GM21526 (cell line): ENCODE data around the gene RTN4.

ENCODE experiments used
- ATAC-seq: cut with Tn5 transposase; IDR thresholded peaks from one replicate; pipeline ENCODE4 v1.9.1; 2021; ENCODE audit warnings: moderate library complexity; ENCODE audit not compliant: unreplicated experiment, low FRiP score

The RTN4 gene

DNA sequence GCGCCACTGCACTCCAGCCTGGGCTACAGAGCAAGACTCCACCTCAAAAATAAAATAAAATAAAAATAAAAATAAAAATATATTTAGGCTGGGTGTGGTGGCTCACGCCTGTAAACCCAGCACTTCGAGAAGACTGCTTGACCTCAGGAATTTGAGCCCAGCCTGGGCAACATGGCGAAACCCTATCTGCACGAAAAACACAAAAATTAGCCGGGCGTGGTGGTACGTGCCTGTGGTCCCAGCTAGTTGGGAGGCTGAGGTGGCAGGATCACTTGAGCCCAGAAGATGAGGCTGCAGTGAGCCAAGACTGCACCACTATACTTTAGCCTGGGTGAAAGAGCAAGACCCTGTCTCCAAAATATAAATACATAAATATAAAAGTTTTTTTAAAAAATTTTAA lies 6.4 kb downstream of the RTN4 start:
- ATAC-seq = no peak

DNA sequence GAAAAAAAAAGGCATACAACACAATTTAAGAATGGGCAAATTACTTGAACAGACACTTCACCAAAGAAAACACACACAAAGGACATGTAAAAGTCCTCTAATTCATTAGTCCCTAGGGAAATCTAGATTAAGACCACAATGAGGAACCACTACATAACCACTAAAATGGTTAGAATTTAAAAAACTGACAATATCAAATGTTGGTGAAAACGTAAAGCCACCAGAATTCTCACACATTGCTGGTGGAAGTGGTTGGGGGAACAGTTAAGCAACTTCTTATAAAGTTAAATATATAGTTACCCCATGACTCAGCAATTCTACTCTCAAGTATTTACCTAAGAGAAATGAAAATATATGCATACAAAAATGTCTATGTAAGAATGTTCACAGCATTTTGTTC lies 11.8 kb downstream of the RTN4 start:
- no peak for ATAC-seq

DNA sequence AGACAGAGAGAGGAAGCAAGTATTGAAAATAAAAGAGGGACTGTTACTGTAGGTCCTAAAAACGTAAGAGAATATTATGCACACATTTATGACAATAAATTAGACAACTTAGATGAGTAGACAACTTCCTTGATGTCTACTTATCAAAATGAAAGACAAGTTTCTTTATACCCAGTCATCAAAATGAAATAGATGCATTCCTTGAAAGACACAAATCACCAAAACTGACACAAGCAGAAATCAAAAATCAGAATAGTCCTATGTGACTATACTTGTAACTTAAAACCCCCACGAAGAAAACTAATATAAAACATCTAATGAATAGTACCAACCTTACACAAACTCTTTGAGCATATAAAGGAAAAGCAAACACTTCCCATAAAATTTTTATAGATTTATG lies 14.5 kb downstream of the RTN4 start:
- no peak for ATAC-seq

DNA sequence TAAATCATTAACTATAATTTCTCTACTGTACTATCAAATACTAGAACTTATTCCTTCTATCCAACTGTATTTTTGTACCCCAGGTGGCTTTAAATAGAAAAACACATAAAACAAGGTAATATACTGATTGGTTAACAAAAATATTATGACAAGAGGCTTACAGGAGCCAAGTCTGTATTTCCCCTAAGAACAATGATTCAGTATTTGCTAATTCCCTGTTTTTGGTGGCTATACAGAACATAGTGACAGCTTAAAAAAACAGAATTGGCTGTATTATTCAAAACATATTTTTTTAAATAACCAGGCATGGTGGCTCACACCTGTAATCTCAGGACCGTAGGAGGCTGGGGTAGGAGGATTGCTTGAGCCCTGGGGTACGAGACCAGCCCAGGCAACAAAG lies 16.3 kb downstream of the RTN4 start:
- ATAC-seq = no peak

DNA sequence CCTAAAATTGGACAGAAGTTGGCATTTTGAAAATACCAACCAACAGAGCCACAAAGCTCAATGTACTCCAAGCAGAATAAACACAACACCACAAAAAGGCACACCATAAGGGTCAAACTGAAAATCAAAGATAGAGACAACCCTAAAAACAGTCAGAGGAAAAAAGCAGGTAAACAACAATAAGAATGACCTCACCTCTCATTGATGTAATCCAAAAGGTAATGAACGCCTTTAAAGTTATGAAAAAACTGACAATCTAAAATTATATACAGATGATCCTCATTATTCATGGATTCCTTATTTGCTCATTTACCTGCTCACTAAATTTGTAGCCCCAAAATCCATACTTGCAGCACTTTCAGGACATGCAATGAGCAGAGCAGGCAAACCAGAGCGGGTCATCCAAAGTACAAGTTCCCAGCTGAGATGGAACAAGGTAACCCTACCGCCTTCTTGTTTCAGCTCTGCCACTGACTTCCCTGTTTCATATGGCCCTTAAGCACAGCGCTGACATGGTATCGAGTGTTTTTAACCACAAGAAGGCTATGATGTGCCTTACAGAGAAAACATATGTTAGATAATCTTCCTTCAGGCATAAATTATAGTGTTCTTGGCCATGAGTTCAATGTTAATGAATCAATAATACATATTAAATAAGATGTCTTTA lies 17.0 kb downstream of the RTN4 start:
- ATAC-seq = peak; percentile 96

DNA sequence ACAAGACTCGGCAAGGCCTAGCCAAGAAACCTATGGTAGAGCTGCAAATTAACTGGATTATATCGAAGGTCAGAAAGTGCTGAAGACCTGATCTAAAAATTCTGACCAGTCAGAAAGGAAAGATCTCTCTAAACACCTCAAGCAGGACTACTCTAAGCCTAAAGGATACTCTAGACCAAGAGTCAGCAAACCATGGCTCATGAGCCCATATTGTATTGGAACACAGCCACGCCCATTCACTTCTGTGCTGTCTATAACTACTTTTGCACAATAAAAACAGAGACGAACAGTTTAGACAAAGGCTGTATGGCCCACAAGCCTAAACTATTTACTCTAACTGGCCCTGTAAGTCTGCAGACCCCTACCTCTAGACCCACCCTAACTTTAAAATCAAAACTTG lies 18.7 kb downstream of the RTN4 start:
- no peak for ATAC-seq

DNA sequence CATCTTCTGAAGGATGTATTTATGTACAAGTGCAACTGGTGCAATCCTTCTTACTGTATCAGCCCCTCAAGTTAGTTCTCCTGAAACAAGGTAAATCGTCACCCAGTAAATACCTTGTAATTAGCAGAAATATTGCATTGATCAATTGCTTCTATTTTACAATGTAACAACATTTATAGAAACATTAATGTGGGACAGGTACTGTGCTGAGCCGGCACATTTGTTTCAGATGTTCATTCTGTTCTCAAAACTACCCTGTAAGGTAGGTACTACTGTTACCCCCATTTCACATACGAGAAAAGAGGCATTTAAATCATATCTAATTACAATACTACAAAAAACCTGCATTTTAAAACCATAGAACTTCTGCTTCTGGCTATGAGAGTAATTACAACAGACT lies 19.5 kb downstream of the RTN4 start:
- no peak for ATAC-seq

DNA sequence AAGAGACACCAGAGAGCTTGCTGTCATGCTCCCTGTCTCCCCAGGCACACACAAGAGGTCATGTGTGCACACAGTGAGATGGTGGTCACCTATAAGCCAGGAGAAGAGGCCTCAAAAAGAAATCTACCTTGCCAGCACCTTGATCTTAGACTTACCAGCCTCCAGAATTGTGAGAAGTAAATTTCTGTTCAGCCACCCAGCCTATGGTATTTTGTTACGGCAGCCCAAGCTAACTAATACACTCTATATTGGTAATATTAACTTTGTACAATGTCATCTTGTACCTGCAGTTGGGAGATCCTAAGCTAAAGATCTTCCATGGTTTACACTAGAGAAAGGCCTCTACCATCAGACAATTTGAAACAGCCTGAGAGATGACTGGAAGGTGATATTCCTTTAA lies 21.2 kb downstream of the RTN4 start:
- ATAC-seq = no peak

DNA sequence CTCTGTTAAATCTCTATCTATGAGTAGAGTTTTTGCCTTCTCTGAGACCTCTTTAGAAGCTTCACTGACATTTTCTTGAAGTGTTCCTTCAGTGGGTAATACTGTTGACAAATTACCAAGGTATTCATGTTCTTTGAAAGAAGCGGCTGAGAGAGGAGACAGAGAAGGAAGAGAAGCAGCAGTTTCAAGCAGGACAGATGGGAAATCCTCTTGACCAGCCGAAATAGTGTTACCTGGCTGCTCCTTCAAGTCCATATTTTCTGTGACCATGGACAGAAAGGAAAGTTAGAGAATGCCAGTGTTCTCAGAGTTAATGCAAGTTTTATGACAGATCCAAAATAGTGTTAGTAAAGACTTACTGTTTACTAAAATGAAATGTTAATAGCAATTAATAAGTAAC lies 23.0 kb downstream of the RTN4 start:
- ATAC-seq = no peak

DNA sequence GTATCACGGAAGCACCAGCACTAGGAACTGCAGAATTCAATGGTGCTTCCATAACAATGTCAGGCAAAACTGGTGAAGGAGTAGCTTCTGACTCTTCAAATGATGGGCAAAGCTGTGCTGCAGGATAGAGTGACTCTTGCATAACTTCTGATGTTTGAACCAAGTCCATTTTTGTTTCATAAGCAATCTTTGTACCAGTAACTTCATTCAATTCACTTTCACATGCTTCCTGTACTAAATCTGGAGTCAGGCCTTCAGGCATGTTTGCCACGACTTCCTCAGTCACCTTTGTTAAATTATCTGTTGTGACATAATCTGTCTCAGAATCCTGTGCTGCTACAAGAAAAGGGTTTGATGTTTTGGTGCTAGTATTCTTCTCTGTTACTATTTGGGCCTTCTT lies 24.0 kb downstream of the RTN4 start:
- no peak for ATAC-seq

DNA sequence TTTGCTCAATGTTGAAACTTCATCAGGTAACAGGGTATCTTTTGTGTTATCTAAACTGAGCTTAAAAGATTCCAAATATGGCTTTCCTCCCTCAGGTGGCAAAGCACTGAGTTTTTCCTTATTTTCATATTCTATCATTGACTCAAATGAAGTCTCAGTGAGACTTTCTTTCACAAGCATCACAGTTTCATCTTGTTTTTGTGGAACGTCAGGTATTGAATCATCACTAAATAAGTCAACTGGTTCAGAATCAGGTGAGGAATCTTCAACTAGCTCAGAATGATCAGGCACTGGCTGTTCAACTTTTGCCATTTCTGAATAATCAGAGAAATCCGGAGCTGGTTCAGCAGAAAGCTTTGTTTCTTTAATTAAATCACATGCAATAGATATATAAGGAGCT lies 24.6 kb downstream of the RTN4 start:
- peak; percentile 39 for ATAC-seq

DNA sequence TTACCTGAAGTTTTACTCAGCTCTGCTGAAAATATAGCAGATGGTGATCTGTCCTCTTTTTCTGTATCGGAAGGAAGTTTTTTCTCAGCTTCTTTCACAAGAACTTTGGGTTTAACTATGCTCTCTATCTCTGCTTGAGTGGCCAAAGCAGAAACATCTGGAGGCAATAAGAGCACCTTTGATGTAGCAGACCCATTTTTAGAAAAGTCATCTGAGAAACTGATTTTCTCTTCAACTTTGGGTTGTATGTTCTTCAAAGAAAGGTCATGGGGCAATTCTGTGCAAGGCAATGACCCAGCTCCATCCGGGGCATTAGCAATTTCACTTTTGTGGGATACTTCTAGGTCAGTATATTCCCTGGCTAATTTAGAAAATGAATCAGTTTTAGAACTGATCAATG lies 25.2 kb downstream of the RTN4 start:
- peak; percentile 54 for ATAC-seq

DNA sequence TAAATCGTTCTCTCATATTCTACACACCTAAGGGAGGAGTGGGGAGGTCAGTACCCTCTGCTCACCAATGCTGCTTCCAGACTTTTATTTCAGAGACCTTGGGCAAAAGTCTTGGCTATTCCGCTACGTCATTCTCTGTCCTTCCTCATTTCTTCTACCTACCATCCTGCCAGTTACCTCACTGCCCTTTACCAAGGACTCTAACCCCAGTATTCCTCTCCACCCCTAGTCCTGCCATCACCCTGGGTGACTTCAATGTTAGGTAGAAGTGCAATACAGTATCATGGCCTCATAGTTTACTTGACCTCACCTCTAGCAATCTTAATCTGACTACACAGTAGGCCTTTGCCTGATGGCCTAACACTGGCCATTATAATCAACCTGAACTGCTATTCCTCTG lies 27.8 kb downstream of the RTN4 start:
- no peak for ATAC-seq

DNA sequence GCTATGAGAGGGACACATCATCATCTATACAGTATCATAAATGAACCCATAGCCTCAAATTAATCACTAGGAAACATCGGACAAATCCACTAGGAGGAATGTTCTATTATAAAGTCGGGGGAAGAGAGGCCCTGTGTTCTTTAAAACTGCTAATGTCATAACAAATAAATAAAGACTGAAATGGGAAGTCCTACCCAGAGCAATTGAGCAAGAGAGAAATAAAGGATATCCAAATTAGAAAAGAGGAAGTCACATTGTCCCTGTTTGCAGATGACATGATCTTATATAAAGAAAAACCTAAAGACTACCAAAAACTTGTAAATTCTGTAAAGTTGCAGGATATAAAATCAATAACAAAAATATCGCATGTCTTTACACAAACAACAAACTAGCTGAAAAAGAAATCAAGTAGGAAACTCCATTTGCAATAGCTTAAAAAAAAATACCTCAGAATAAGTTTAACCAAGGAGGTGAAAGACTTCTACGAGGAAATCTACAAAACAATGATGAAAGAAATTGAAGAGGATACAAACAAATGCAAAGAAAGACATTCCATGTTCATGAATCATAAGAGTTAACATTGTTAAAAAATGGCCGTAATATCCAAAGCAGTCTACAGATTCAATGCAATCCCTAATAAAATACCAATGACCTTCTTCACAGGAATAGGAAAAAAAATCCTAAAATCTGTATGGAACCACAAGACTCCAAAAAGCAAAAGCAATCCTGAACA lies 30.6 kb downstream of the RTN4 start:
- no peak for ATAC-seq

DNA sequence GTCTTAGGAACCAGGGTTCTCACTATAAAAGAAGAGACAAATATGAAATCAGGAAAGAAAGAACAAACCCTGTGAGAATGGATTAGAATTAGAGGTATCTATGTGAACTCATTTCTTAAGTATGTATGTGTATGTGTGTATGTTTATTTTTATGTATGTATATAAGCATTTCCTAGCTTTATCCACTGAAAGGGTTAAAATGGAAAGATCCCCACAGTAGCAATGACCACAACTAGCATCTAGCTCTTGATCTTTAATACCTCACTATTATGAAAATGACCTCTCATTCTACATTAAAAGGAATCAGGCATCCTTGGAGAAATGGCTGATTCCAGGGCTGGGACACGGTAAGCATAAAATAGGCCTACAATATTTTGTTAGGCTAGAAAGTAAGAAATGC lies 31.6 kb downstream of the RTN4 start:
- no peak for ATAC-seq

DNA sequence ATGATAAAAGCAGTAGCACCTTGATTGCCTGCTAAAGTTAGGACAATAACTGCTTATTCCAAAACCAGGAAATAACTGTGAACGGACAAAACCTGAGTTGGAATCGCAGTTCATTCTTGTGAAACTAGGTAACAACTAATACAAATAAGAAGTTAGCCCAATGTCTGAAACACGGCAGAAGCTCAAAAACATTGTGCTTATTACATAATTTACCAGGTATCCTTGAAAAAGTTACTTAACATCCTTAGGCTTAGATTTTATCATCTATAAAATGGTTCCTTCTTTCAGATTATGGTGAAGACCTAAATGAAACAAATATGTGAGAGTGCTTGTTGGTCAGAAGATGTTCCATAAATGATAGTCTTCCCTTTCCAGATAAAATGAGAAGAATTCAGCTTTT lies 32.4 kb downstream of the RTN4 start:
- ATAC-seq = no peak

DNA sequence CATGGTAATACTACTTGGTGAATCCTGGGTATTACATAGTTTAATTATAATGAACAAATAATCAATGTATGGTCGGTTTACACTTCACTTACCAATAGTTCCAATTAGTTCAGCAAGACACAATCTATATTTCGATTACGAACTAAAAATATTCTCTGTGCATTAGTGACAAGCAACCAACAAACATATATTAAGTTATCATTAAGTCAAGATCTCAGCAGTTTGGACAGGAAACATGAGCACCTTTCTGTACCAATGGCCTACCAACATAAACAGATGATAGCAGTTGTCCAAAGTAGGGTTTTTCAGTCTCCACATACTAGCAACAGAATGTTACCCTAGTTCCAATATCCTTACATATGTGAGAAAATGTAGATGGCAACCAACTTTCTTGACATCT lies 32.8 kb downstream of the RTN4 start:
- ATAC-seq = no peak

DNA sequence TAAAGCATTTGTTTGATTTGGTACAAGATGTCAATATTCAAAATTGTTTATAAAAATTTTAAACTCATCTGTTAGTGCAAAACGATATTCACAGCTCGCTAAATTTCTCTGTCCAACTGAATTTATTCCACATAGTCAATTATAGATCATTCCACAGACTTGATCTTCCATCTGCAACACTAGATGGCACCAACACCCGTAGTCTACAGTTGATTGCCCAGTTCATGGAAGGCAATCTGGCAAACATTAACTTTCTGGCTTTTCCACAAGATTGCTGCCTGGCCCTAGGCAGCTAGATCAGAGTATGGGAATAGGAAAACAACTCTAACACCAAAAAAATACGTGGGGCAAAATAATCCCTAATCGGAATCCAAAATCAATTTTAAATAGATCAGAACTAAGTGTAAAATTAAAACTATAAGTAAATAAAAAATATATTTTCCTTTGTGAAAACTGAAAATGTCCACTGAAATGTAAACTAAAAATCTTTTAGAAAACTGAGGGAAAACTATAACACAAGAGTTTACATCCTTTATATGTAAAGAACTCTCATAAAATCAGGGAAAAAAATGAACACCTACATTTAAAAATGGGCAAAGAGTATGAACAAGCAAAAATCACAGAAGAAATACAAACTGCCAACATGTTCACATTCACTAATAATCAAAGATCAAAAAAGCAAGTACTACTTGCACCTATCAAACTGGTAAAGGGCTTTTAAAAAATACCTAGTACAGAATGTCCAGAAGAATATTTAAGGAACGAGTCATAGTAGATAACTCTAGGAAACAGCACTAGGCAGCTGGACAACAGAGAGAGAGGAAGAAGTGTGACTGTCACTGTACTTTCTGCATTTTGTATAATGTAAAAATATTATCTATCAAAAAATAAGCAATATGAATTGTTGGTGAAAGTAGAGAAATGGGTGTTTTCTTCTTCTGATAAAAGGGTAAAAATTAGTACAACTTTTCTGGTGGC lies 35.0 kb downstream of the RTN4 start:
- no peak for ATAC-seq

DNA sequence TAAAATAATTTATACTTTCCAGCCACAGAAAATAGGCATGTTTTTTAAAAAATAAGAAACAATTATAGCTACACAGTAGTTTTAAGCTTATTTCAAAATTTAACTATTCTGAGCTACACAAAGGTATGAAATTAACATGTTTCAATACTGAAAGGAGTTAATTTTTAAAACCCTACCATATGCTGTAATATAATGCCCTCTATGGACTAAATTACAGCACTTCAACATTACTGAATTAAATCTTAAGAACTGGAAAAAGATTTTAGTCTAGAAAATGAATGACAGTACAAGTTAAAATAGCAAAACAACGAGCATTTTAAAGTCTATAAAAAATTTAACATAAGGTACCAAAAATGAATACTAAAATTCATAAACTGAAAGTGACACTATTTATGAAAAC lies 36.3 kb downstream of the RTN4 start:
- no peak for ATAC-seq

DNA sequence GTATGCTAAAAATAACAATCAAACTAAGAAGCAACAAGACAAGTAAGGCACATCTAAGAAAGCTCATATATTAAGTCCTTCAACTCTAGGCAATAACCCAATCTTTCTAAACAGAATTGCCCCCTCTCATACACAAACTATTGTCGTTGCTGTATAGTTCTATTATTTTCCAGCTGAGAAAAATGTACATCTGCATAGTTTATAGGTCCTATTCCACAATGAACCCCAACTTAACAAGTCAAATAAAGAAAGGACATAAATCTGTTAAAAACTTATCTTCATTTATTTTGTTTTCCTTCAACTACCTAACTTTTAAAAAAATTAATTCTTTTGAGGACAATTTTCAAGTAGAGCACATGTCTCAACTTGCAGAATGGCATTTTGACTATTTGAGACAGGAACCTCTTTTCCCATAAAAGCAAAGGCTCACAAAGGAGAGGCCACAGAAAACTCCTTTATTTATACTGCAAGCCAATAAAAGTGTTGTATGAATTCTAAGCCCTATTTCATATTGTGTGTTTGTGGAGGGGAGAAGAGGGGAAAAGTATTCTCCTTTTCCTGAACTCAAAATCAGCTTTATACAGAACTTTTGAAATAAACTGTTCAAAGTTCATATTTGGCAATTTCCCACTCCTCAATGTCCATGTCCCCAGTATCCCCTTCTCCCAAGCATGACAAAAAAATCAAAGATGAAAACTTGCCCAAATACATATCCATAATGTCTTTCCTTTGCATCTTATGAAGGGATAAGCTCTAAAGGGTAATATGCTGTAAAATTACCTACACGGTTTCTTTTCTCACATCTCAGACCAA lies 37.4 kb downstream of the RTN4 start:
- no peak for ATAC-seq
